ENCODE results near the gene SPACA1. TPM values are rescaled to one million over a fixed set of nuclear protein-coding genes. Genes with fewer than 3 reads are reported as not detected.

Gene SPACA1
- total RNA-seq, 1 donor from 2014 or later: not detected

- intact Hi-C loops (cut with DNase I): no loop called here
- ATAC-seq (ENCODE audit: poor library complexity) (no peak), DNase-seq (no peak)
Observed at GRCh38 chr6:88077305-88077704, 29.7 kb downstream of the SPACA1 start.

GRCh38 chr6:88086792-88087191 lies 39.2 kb downstream of the SPACA1 start:
- no peak for ATAC-seq (ENCODE audit: poor library complexity)
- intact Hi-C loops (cut with DNase I): no loop called here
- DNase-seq: no peak

- intact Hi-C loops (cut with DNase I): no loop called here
- ATAC-seq (ENCODE audit: poor library complexity) (no peak), DNase-seq (no peak)
Observed at GRCh38 chr6:88089708-88090107, 42.1 kb downstream of the SPACA1 start.

GRCh38 chr6:88105741-88106340 lies 58.2 kb downstream of the SPACA1 start:
- no peak for ATAC-seq (ENCODE audit: poor library complexity)
- intact Hi-C loops (cut with DNase I): no loop called here
- no peak for DNase-seq

- intact Hi-C loops (cut with DNase I): no loop called here
- DNase-seq (no peak), ATAC-seq (ENCODE audit: poor library complexity) (no peak)
Observed at GRCh38 chr6:88107241-88107640, 59.6 kb downstream of the SPACA1 start.

- ATAC-seq (ENCODE audit: poor library complexity): no peak
- intact Hi-C loops (cut with DNase I): no loop called here
- DNase-seq: no peak
Observed at GRCh38 chr6:88111991-88112390, 64.3 kb downstream of the SPACA1 start.

- DNase-seq (no peak), ATAC-seq (ENCODE audit: poor library complexity) (no peak)
- intact Hi-C loops (cut with DNase I): no loop called here
Observed at GRCh38 chr6:88114838-88115237, 67.2 kb downstream of the SPACA1 start.

GRCh38 chr6:88115307-88115706 lies 67.7 kb downstream of the SPACA1 start:
- ATAC-seq (ENCODE audit: poor library complexity): no peak
- DNase-seq: no peak
- intact Hi-C loops (cut with DNase I): no loop called here

- DNase-seq (no peak), ATAC-seq (ENCODE audit: poor library complexity) (no peak)
- intact Hi-C loops (cut with DNase I): no loop called here
Observed at GRCh38 chr6:88116276-88116675, 68.6 kb downstream of the SPACA1 start.

Other genes with a start within 250 kb of the SPACA1 start
- 0.11 TPM for gene CNR1, start 118.5 kb downstream of the SPACA1 start, total RNA-seq